ENCODE results near the gene NDUFV3. TPM values are rescaled to one million over a fixed set of nuclear protein-coding genes. Genes with fewer than 3 reads are reported as not detected.

NDUFV3 gene
- total and polyA plus RNA-seq, 2 experiments from 2014 or later = 51.5 to 71.2 TPM

GRCh38 chr21:42861311-42861847, 31.7 kb upstream of the NDUFV3 start (continued):
- TF ChIP-seq, protein P1, sequence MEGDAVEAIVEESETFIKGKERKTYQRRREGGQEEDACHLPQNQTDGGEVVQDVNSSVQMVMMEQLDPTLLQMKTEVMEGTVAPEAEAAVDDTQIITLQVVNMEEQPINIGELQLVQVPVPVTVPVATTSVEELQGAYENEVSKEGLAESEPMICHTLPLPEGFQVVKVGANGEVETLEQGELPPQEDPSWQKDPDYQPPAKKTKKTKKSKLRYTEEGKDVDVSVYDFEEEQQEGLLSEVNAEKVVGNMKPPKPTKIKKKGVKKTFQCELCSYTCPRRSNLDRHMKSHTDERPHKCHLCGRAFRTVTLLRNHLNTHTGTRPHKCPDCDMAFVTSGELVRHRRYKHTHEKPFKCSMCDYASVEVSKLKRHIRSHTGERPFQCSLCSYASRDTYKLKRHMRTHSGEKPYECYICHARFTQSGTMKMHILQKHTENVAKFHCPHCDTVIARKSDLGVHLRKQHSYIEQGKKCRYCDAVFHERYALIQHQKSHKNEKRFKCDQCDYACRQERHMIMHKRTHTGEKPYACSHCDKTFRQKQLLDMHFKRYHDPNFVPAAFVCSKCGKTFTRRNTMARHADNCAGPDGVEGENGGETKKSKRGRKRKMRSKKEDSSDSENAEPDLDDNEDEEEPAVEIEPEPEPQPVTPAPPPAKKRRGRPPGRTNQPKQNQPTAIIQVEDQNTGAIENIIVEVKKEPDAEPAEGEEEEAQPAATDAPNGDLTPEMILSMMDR (conservative IDR thresholded peaks at IDR 0.05; ENCODE audit: low read depth in 2 of 2) = no peak
- TF ChIP-seq ZNF114 (CRISPR knock-in tag; IDR thresholded peaks at IDR 0.05) = no peak
- no peak for TF ChIP-seq STAT1 (IDR thresholded peaks at IDR 0.05; ENCODE audit: unreplicated experiment)
- TF ChIP-seq CREB1 (CRISPR knock-in tag; IDR thresholded peaks at IDR 0.05; ENCODE audit: low read depth) = no peak

GRCh38 chr21:42861848-42862400, 31.2 kb upstream of the NDUFV3 start:
- peaks cover 16% of the 10 kb centered on the region for H3K4me1 Mint-ChIP-seq
- H3K36me3 Mint-ChIP-seq (ENCODE audit: low read depth) = peaks cover 75% of the 10 kb centered on the region
- no peak overlapping the region for H3K27ac Mint-ChIP-seq
- Histone ChIP-seq H3K4me3 (no peak overlapping the region), H3K79me2 (replicated peaks; ENCODE audit: insufficient read depth) (peaks cover 84% of the 10 kb centered on the region), H3K36me3 (ENCODE audit: insufficient read depth) (peaks cover 31% of the 10 kb centered on the region), H4K20me1 (replicated peaks; ENCODE audit: insufficient read depth) (peaks cover 36% of the 10 kb centered on the region), H3K27me3 (ENCODE audit: insufficient read depth) (no peaks in the 10 kb centered on the region), H3K9me2 (ENCODE audit: insufficient read depth) (no peaks in the 10 kb centered on the region), H3K27ac (ENCODE audit: low read depth) (0 out of 2 replicates have a peak overlapping the region, but pooled peaks have one; percentile 74), H2AFZ (no peak overlapping the region), H3F3A (replicated peaks; ENCODE audit: low read depth) (peaks cover 51% of the 10 kb centered on the region), H3K4me2 (no peak overlapping the region), H3K4me1 (ENCODE audit: insufficient read depth) (no peaks in the 10 kb centered on the region)
- no peak overlapping the region for H3K4me3 Mint-ChIP-seq
- no peaks in the 10 kb centered on the region; the same call in 2 of the 3 replicates for H3K9me3 Mint-ChIP-seq
- no peak for DNase-seq (ENCODE audit: low spot score)
- peaks cover 17% of the 10 kb centered on the region for H3K27me3 Mint-ChIP-seq (ENCODE audit: insufficient read depth, low read depth, poor library complexity)
- ATAC-seq = no peak
- no peak for TF ChIP-seq EZH2 (IDR thresholded peaks at IDR 0.05; ENCODE audit: low read depth, unreplicated experiment)
- TF ChIP-seq JUNB (IDR thresholded peaks at IDR 0.05; ENCODE audit: unreplicated experiment) = no peak
- TF ChIP-seq, protein P1 (conservative IDR thresholded peaks at IDR 0.05; ENCODE audit: low read depth in 2 of 2) = no peak
- no peak for TF ChIP-seq STAT1 (IDR thresholded peaks at IDR 0.05; ENCODE audit: unreplicated experiment)
- no peak for TF ChIP-seq CREB1 (CRISPR knock-in tag; IDR thresholded peaks at IDR 0.05; ENCODE audit: low read depth)
- no peak for TF ChIP-seq ZNF114 (CRISPR knock-in tag; IDR thresholded peaks at IDR 0.05)
- no peak for TF ChIP-seq ZNF331 (CRISPR knock-in tag; IDR thresholded peaks at IDR 0.05; ENCODE audit: low read depth)
- TF ChIP-seq POLR2AphosphoS5 (IDR thresholded peaks at IDR 0.05; ENCODE audit: low read depth) = no peak
- TF ChIP-seq, protein P2, sequence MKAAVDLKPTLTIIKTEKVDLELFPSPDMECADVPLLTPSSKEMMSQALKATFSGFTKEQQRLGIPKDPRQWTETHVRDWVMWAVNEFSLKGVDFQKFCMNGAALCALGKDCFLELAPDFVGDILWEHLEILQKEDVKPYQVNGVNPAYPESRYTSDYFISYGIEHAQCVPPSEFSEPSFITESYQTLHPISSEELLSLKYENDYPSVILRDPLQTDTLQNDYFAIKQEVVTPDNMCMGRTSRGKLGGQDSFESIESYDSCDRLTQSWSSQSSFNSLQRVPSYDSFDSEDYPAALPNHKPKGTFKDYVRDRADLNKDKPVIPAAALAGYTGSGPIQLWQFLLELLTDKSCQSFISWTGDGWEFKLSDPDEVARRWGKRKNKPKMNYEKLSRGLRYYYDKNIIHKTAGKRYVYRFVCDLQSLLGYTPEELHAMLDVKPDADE (IDR thresholded peaks at IDR 0.05) = no peak
- no peak for TF ChIP-seq NANOG (IDR thresholded peaks at IDR 0.05; ENCODE audit: borderline replicate concordance)
- TF ChIP-seq EZH2phosphoT487 (IDR thresholded peaks at IDR 0.05; ENCODE audit: unreplicated experiment) = no peak
- TF ChIP-seq, protein P3, sequence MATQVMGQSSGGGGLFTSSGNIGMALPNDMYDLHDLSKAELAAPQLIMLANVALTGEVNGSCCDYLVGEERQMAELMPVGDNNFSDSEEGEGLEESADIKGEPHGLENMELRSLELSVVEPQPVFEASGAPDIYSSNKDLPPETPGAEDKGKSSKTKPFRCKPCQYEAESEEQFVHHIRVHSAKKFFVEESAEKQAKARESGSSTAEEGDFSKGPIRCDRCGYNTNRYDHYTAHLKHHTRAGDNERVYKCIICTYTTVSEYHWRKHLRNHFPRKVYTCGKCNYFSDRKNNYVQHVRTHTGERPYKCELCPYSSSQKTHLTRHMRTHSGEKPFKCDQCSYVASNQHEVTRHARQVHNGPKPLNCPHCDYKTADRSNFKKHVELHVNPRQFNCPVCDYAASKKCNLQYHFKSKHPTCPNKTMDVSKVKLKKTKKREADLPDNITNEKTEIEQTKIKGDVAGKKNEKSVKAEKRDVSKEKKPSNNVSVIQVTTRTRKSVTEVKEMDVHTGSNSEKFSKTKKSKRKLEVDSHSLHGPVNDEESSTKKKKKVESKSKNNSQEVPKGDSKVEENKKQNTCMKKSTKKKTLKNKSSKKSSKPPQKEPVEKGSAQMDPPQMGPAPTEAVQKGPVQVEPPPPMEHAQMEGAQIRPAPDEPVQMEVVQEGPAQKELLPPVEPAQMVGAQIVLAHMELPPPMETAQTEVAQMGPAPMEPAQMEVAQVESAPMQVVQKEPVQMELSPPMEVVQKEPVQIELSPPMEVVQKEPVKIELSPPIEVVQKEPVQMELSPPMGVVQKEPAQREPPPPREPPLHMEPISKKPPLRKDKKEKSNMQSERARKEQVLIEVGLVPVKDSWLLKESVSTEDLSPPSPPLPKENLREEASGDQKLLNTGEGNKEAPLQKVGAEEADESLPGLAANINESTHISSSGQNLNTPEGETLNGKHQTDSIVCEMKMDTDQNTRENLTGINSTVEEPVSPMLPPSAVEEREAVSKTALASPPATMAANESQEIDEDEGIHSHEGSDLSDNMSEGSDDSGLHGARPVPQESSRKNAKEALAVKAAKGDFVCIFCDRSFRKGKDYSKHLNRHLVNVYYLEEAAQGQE (IDR thresholded peaks at IDR 0.05; ENCODE audit: unreplicated experiment) = no peak

Measured in GM23338 (cell line).